HCT116 (cell line): ENCODE data around the gene RASGEF1C. TPM values are rescaled to one million over a fixed set of nuclear protein-coding genes. Genes with fewer than 3 reads are reported as not detected.
"Not testable (repeated sequence)": the region's sequence is repeated elsewhere in the genome, so short reads cannot be mapped to it uniquely, and the experiment has no call there.

Source experiments
- ATAC-seq: fragments of 200-7000 bp; cut with Tn5 transposase; 2 replicates; pipeline ENCODE4 v1.9.1; 2020; ENCODE audit warnings: mild to moderate bottlenecking, moderate library complexity
- BruUV-seq: library from RNA; stranded (reverse); fragments of 400-500 nt; replicated peaks from 2 replicates; lab custom pipeline; 2021; lab: Mats Ljungman, UMichigan
- CTCF ChIA-PET: fragments of 300-600 bp; sonication (Branson Sonifier 250); formaldehyde crosslinking; loops from one replicate; lab custom pipeline; 2021; ENCODE audit warnings: antibody characterized with exemption; lab: Charles Lee
- POLR2A ChIA-PET: fragments of 300-600, 350-600 bp; sonication (Branson Sonifier 250); formaldehyde crosslinking; loops from one replicate; lab custom pipeline; 2021; ENCODE audit warnings: antibody characterized with exemption; lab: Charles Lee
- RAD21 ChIA-PET, 2 experiments: fragments of 300-600 bp; sonication (Branson Sonifier 250); formaldehyde crosslinking; loops; one replicate each; lab custom pipeline; 2023; ENCODE audit warnings: low total read pairs in 2 of 2; ENCODE audit not compliant: uncharacterized antibody in 2 of 2, unreplicated experiment in 2 of 2, low non-redundant PET in 1 of 2; lab: Charles Lee
- DNase-seq: peaks from one replicate; pipeline ENCODE4 v3.0.0-alpha.2; 2010; ENCODE audit warnings: low read depth, low spot score
- H2AFZ ChIP-seq: fragments of 200-600 bp; shearing (Covaris generic), sonication (generic); 2 replicates; pipeline ENCODE4 v1.6.1; 2017; ENCODE audit warnings: low read depth, mixed run types, mixed read lengths, antibody characterized with exemption, low read length; ENCODE audit not compliant: poor library complexity, severe bottlenecking
- H3K27ac ChIP-seq: 2 replicates; pipeline ENCODE4 v1.5.1; 2012; ENCODE audit warnings: low read depth, low read length
- H3K27me3 ChIP-seq: fragments of 200-600 bp; sonication (generic); 2 replicates; pipeline ENCODE4 v1.6.1; 2016; ENCODE audit warnings: mixed run types, low read length, mixed read lengths; ENCODE audit not compliant: insufficient read depth
- H3K36me3 ChIP-seq, 2 experiments: fragments of 200-500 bp in 1 of 2; fragments of 200-600 bp in 1 of 2; sonication (Bioruptor generic) in 1 of 2; sonication (generic) in 1 of 2; 2 replicates each; pipeline versions ENCODE4 v1.5.1 to v1.6.1; 2014 to 2016; ENCODE audit warnings: low read length in 2 of 2, inconsistent platforms in 1 of 2, mixed read lengths in 1 of 2, mixed run types in 1 of 2; ENCODE audit not compliant: insufficient read depth in 2 of 2, control insufficient read depth in 1 of 2
- H3K4me1 ChIP-seq, 2 experiments: fragments of 200-600 bp in 1 of 2; sonication (generic) in 1 of 2; 2 replicates each; pipeline versions ENCODE4 v1.5.1 to v1.6.1; 2012 to 2017; ENCODE audit warnings: low read length in 2 of 2, inconsistent platforms in 1 of 2, mild to moderate bottlenecking in 1 of 2, mixed read lengths in 1 of 2, mixed run types in 1 of 2, moderate library complexity in 1 of 2; ENCODE audit not compliant: insufficient read depth in 2 of 2, control insufficient read depth in 1 of 2
- H3K4me2 ChIP-seq: fragments of 200-600 bp; sonication (generic); 2 replicates; pipeline ENCODE4 v1.6.1; 2017; ENCODE audit warnings: mixed run types, low read length, mixed read lengths
- H3K4me3 ChIP-seq, 2 experiments: fragments of 200-600 bp in 1 of 2; sonication (generic) in 1 of 2; replicated peaks in 1 of 2; 2 replicates each; pipeline ENCODE4 v1.5.1; 2011 to 2016; ENCODE audit warnings: low read length in 2 of 2, control low read depth in 1 of 2, low read depth in 1 of 2, mild to moderate bottlenecking in 1 of 2, mixed read lengths in 1 of 2, mixed run types in 1 of 2
- H3K79me2 ChIP-seq: fragments of 200-600 bp; sonication (generic); 2 replicates; pipeline ENCODE4 v1.6.1; 2017; ENCODE audit warnings: mild to moderate bottlenecking, mixed run types, low read length, moderate library complexity, mixed read lengths; ENCODE audit not compliant: insufficient read depth
- H3K9ac ChIP-seq: fragments of 200-600 bp; sonication (generic); 2 replicates; pipeline ENCODE4 v1.6.1; 2016; ENCODE audit warnings: low read length, mixed read lengths
- H3K9me2 ChIP-seq: fragments of 200-600 bp; sonication (generic), shearing (Covaris generic); 2 replicates; pipeline ENCODE4 v1.6.1; 2017; ENCODE audit warnings: mixed run types, mild to moderate bottlenecking, moderate library complexity; ENCODE audit not compliant: insufficient read depth
- H3K9me3 ChIP-seq, 2 experiments: fragments of 200-500 bp in 1 of 2; fragments of 200-600 bp in 1 of 2; sonication (Bioruptor generic) in 1 of 2; sonication (generic) in 1 of 2; 2 replicates each; pipeline ENCODE4 v1.6.1; 2014 to 2017; ENCODE audit warnings: low read length in 2 of 2, mixed read lengths in 2 of 2, inconsistent platforms in 1 of 2, low read depth in 1 of 2, mild to moderate bottlenecking in 1 of 2, mixed run types in 1 of 2, moderate library complexity in 1 of 2; ENCODE audit not compliant: control insufficient read depth in 1 of 2, insufficient read depth in 1 of 2
- H4K20me1 ChIP-seq: fragments of 200-600 bp; sonication (generic), shearing (Covaris generic); 2 replicates; pipeline ENCODE4 v1.6.1; 2017; ENCODE audit warnings: mixed run types, mild to moderate bottlenecking, moderate library complexity; ENCODE audit not compliant: insufficient read depth
- ZBTB33 ChIP-seq: IDR thresholded peaks from 2 replicates; pipeline ENCODE4 v1.6.1; 2011; ENCODE audit warnings: mild to moderate bottlenecking, low read length, moderate library complexity; ENCODE audit not compliant: insufficient replicate concordance; ENCODE audit errors: extremely low read depth
- intact Hi-C: fragments of 100-400 bp; cut with micrococcal nuclease; formaldehyde crosslinking; loops from 2 replicates; pipeline ENCODE4 v1.10.0; 2022
- total RNA-seq: library from RNA; stranded (reverse); gene quantifications from one replicate; pipeline ENCODE4 v1.2.1, GENCODE V29; 2021; ENCODE audit not compliant: unreplicated experiment

The RASGEF1C gene
- total RNA-seq, 1 experiment from 2014 or later = 1.2 TPM

DNA sequence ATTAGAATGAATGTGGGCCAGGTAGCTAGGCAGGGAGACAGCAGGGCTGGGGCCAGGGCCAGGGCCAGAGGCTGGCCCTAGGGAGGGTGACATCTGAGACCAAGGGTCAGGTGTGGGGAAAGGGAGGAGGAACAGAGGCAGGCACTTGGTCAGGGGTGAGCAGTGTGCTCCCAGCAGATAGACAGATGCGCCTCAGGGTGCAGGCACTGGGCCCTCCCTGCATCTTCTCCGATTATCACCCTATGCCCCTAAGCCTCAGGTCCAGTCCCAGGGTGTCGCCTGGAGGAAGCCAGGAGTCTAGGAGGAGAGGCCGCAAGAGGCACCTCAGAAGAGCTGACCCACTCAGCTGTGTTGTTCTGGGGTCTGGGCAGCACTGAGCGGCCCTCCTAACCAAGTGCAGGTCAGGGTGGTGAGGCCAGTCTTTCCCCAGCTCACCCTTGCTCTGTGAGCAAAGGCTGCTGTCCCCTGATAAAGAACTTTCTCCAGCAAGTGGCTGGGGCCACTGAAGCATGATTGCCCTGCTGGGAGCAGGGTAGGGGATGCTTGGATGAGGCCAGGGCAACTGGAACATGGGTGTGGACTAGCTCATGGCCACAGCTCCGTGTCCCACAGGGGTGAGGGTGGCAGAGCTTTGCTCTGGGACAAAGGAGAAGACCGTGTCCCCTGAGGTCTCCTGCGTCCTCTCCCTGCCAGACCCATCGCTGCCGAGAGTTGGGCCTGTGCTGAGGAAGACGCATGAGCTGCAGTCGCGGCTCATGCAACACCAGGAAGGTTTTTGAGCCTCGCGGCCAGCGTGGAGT, 2.1 kb upstream of the RASGEF1C start (continued):
- TF ChIP-seq ZBTB33 = no peak

- DNase-seq, H3K27ac ChIP-seq, H3K79me2 ChIP-seq, H3K36me3 ChIP-seq, ATAC-seq, POLR2A ChIA-PET, H3K9me2 ChIP-seq, H3K4me2 ChIP-seq, H3K9ac ChIP-seq, H3K4me3 ChIP-seq, intact Hi-C loops, BruUV-seq, H3K9me3 ChIP-seq, H2AFZ ChIP-seq, H4K20me1 ChIP-seq, H3K27me3 ChIP-seq: not testable (repeated sequence)
- RAD21 ChIA-PET = interaction anchor here in 1 of 2 experiments (0.8 kb wide), 1 partner anchor 1012 kb away, joined by 4 read pairs; no protein-coding TSS in a partner anchor
- peaks cover 5 to 14% of the 10 kb centered on the region in 2 experiments; a peak in 3 of 4 replicates for H3K4me1 ChIP-seq
- CTCF ChIA-PET = interaction anchor here (1.0 to 1.6 kb wide), 3 partner anchors 8 to 253 kb away, joined by 3 to 5 read pairs (median 4); no protein-coding TSS in a partner anchor
Measured at GRCh38 chr5:180210077-180210476, 1.1 kb upstream of the RASGEF1C start.
